PFSK-1 (cell line): ENCODE measurements around the gene PLEKHA5.

Experiments used
- FOXP2 ChIP-seq: optimal IDR thresholded peaks from 2 replicates; pipeline ENCODE3; 2011; ENCODE audit warnings: borderline replicate concordance, control low read depth, inconsistent platforms; ENCODE audit not compliant: insufficient read depth; ENCODE audit errors: extremely low read length, extremely low read depth
- POLR2AphosphoS5 ChIP-seq: IDR thresholded peaks from 2 replicates; pipeline ENCODE4 v1.6.1; 2012; ENCODE audit warnings: low read depth, mild to moderate bottlenecking, control low read depth, low read length, moderate library complexity
- SIN3A ChIP-seq: IDR thresholded peaks from 2 replicates; pipeline ENCODE4 v1.6.1; 2012; ENCODE audit warnings: mild to moderate bottlenecking, low read length, moderate library complexity, borderline replicate concordance; ENCODE audit not compliant: insufficient read depth
- TAF1 ChIP-seq: IDR thresholded peaks from 2 replicates; pipeline ENCODE4 v1.6.1; 2012; ENCODE audit warnings: low read length, control low read depth, borderline replicate concordance; ENCODE audit not compliant: insufficient read depth
- TF ChIP-seq, protein P1 (sequence below), 2 experiments: IDR thresholded peaks; 2 replicates each; pipeline versions ENCODE4 v1.6.1 to v1.8.0; 2011 to 2012; ENCODE audit warnings: low read depth in 2 of 2, low read length in 2 of 2, control low read depth in 1 of 2, inconsistent platforms in 1 of 2, mild to moderate bottlenecking in 1 of 2, moderate library complexity in 1 of 2; ENCODE audit not compliant: insufficient read depth in 1 of 2

PLEKHA5 gene

GRCh38 chr12:19278407-19278806 lies 148.9 kb downstream of the PLEKHA5 start:
- TF ChIP-seq TAF1 (no peak), SIN3A (no peak)

- TF ChIP-seq TAF1 (no peak), FOXP2 (no peak), POLR2AphosphoS5 (no peak), SIN3A (no peak)
- TF ChIP-seq, protein P1, sequence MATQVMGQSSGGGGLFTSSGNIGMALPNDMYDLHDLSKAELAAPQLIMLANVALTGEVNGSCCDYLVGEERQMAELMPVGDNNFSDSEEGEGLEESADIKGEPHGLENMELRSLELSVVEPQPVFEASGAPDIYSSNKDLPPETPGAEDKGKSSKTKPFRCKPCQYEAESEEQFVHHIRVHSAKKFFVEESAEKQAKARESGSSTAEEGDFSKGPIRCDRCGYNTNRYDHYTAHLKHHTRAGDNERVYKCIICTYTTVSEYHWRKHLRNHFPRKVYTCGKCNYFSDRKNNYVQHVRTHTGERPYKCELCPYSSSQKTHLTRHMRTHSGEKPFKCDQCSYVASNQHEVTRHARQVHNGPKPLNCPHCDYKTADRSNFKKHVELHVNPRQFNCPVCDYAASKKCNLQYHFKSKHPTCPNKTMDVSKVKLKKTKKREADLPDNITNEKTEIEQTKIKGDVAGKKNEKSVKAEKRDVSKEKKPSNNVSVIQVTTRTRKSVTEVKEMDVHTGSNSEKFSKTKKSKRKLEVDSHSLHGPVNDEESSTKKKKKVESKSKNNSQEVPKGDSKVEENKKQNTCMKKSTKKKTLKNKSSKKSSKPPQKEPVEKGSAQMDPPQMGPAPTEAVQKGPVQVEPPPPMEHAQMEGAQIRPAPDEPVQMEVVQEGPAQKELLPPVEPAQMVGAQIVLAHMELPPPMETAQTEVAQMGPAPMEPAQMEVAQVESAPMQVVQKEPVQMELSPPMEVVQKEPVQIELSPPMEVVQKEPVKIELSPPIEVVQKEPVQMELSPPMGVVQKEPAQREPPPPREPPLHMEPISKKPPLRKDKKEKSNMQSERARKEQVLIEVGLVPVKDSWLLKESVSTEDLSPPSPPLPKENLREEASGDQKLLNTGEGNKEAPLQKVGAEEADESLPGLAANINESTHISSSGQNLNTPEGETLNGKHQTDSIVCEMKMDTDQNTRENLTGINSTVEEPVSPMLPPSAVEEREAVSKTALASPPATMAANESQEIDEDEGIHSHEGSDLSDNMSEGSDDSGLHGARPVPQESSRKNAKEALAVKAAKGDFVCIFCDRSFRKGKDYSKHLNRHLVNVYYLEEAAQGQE (IDR thresholded peaks at IDR 0.05; ENCODE audit: insufficient read depth in 1 of 2, low read depth in 2 of 2, low read length in 2 of 2), result no peak
Measured at GRCh38 chr12:19282133-19282699, 152.7 kb downstream of the PLEKHA5 start.

- TF ChIP-seq TAF1, result no peak
- TF ChIP-seq SIN3A, result no peak
- TF ChIP-seq FOXP2, result no peak
- TF ChIP-seq, protein P1 (IDR thresholded peaks at IDR 0.05; ENCODE audit: insufficient read depth in 1 of 2, low read depth in 2 of 2, low read length in 2 of 2), result no peak
- no peak for TF ChIP-seq POLR2AphosphoS5
Measured at GRCh38 chr12:19284658-19285057, 155.1 kb downstream of the PLEKHA5 start.

GRCh38 chr12:19285793-19286448 lies 156.4 kb downstream of the PLEKHA5 start:
- TF ChIP-seq FOXP2 (no peak), TAF1 (no peak), POLR2AphosphoS5 (no peak), SIN3A (no peak)
- TF ChIP-seq, protein P1 (IDR thresholded peaks at IDR 0.05; ENCODE audit: insufficient read depth in 1 of 2, low read depth in 2 of 2, low read length in 2 of 2), result no peak

DNA sequence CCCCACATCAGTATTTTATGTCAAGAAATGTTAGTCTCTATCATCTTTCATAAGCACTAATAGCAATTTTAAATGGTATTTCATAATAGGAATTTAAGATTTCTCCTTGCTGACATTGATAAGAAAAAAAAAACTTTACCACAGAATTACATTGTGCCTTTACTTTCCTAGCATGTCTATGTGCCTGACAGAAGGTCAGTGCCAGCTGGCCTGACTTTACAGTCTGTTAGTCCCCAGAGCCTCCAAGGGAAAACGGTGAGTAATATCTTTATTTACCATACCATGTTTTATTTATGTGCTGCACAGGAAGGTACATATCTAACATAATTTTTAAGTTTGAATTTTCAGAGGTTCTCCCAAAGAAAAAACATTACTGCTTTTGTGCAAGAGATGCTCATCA lies 157.8 kb downstream of the PLEKHA5 start:
- TF ChIP-seq TAF1 (no peak), SIN3A (no peak), FOXP2 (no peak), POLR2AphosphoS5 (no peak)
- TF ChIP-seq, protein P1 (IDR thresholded peaks at IDR 0.05; ENCODE audit: insufficient read depth in 1 of 2, low read depth in 2 of 2, low read length in 2 of 2), result no peak
